GM18520 (cell line): Measurements from ENCODE around the gene UBR3.
"Not testable (repeated sequence)": the region's sequence is repeated elsewhere in the genome, so short reads cannot be mapped to it uniquely, and the experiment has no call there.

ENCODE experiments used
- ATAC-seq: cut with Tn5 transposase; IDR thresholded peaks from one replicate; pipeline ENCODE4 v1.9.1; 2021; ENCODE audit not compliant: unreplicated experiment

UBR3 gene

GRCh38 chr2:170098626-170099312 lies 271.5 kb downstream of the UBR3 start:
- ATAC-seq = no peak

GRCh38 chr2:170101789-170102188 lies 274.5 kb downstream of the UBR3 start:
- ATAC-seq = no peak

GRCh38 chr2:170106102-170106840 lies 279.0 kb downstream of the UBR3 start:
- no peak for ATAC-seq

GRCh38 chr2:170113168-170113894 lies 286.1 kb downstream of the UBR3 start:
- ATAC-seq = no peak

GRCh38 chr2:170115501-170116229 lies 288.4 kb downstream of the UBR3 start:
- ATAC-seq = no peak

- ATAC-seq = no peak
Observed at GRCh38 chr2:170118641-170119040, 291.4 kb downstream of the UBR3 start.

- not testable (repeated sequence) for ATAC-seq
Observed at GRCh38 chr2:170119326-170119725, 292.1 kb downstream of the UBR3 start.

- ATAC-seq = no peak
Observed at GRCh38 chr2:170121689-170122088, 294.4 kb downstream of the UBR3 start.

- ATAC-seq = no peak
Observed at GRCh38 chr2:170122883-170123547, 295.8 kb downstream of the UBR3 start.

GRCh38 chr2:170123593-170123992 lies 296.3 kb downstream of the UBR3 start:
- no peak for ATAC-seq

GRCh38 chr2:170126138-170126728 lies 299.0 kb downstream of the UBR3 start:
- ATAC-seq = not testable (repeated sequence)
